Esophagus squamous epithelium (tissue), 5 donors: ENCODE measurements around the gene PAXX. TPM values are rescaled to one million over a fixed set of nuclear protein-coding genes. Genes with fewer than 3 reads are reported as not detected.

Source experiments
- DNase-seq: peaks from one replicate; lab custom pipeline; 2025; lab: John Stamatoyannopoulos, UW
- H3K27ac ChIP-seq, 4 donors: fragments of 200-600 bp; sonication (generic); one replicate each; pipeline ENCODE4 v1.5.1; 2016 to 2019; ENCODE audit warnings: mild to moderate bottlenecking in 1 of 4
- H3K27me3 ChIP-seq, 4 donors: fragments of 200-600 bp; sonication (generic); 1 replicate in 3 of 4; 2 replicates in 1 of 4; pipeline versions ENCODE4 v1.5.1 to v1.6.0; 2017 to 2021; ENCODE audit warnings: antibody characterized with exemption in 1 of 4
- H3K36me3 ChIP-seq, 3 donors: fragments of 200-600 bp; sonication (generic); one replicate each; pipeline ENCODE4 v1.5.1; 2016 to 2019
- H3K4me1 ChIP-seq, 3 donors: fragments of 200-600 bp; sonication (generic); one replicate each; pipeline ENCODE4 v1.5.1; 2017 to 2019
- H3K4me3 ChIP-seq, 4 donors: fragments of 200-600 bp; sonication (generic); 1 replicate in 3 of 4; 2 replicates in 1 of 4; pipeline ENCODE4 v1.5.1; 2016 to 2019; ENCODE audit warnings: mild to moderate bottlenecking in 2 of 4, moderate library complexity in 1 of 4
- H3K9me3 ChIP-seq, 3 donors: fragments of 200-600 bp; sonication (generic); one replicate each; pipeline ENCODE4 v1.5.1; 2016 to 2019
- POLR2A ChIP-seq, 4 donors: fragments of 450-650 bp; IDR thresholded peaks; one replicate each; pipeline ENCODE4 v1.6.1; 2017; ENCODE audit warnings: antibody characterized with exemption in 4 of 4, mild to moderate bottlenecking in 4 of 4, moderate library complexity in 3 of 4
- WGBS, 2 donors: methylation state at CpG; one replicate each; pipeline ENCODE4 v1.1.5; 2018; 5-methylcytosine and 5-hydroxymethylcytosine counted together
- intact Hi-C: fragments of 100-400 bp; cut with DNase I; formaldehyde crosslinking; loops from one replicate; pipeline ENCODE4 v1.15.0; 2022
- total RNA-seq, 4 donors: library from RNA; depleted of rRNA; stranded (reverse); fragments of >200 nt; gene quantifications; one replicate each; pipeline ENCODE4 v1.1.0, GENCODE V29; 2016
- TF ChIP-seq, protein P1 (sequence below), 6 experiments: fragments of 450-650 bp in 4 of 6; fragments of 200-600 bp in 2 of 6; sonication (generic) in 2 of 6; IDR thresholded peaks; one replicate each; pipeline ENCODE4 v1.5.1; 2016 to 2019; ENCODE audit warnings: antibody characterized with exemption in 6 of 6, mild to moderate bottlenecking in 4 of 6, moderate library complexity in 4 of 6
- donor health status: DM: yes; HTN: yes; CAD: no.

The PAXX gene
- total RNA-seq, 4 donors from 2014 or later: 18.3 to 56.3 (median 49.6) TPM

- intact Hi-C loops: no loop called here
Measured at GRCh38 chr9:136964171-136964689, 28.0 kb upstream of the PAXX start.

DNA sequence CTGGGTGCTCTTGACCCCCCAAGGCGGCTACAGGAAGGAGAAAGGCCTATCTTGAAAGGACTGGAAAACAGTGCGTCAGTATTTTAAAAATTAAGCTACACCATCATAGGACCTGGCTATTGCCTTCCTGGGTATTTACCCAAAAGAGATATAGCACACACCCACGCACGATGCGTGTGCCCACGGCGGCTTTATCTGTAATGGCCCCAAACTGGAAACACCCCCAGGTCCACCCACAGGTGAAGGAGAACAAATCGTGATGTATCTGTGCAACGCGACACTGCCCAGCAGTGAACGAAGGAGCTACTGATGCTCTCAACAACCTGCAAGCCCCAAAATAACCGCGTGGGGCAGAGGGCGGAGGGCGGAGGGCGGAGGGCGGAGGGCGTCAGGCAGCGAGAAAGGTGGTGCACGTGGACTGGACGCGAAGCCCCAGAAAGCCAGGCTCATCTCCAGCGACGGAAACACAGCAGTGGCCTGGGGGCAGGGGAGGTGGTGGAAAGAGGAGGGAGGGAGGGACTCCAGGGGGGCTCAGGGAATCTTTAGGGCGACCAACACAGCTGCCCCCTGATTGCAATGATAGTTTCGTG, 27.3 kb upstream of the PAXX start:
- TF ChIP-seq, protein P1, sequence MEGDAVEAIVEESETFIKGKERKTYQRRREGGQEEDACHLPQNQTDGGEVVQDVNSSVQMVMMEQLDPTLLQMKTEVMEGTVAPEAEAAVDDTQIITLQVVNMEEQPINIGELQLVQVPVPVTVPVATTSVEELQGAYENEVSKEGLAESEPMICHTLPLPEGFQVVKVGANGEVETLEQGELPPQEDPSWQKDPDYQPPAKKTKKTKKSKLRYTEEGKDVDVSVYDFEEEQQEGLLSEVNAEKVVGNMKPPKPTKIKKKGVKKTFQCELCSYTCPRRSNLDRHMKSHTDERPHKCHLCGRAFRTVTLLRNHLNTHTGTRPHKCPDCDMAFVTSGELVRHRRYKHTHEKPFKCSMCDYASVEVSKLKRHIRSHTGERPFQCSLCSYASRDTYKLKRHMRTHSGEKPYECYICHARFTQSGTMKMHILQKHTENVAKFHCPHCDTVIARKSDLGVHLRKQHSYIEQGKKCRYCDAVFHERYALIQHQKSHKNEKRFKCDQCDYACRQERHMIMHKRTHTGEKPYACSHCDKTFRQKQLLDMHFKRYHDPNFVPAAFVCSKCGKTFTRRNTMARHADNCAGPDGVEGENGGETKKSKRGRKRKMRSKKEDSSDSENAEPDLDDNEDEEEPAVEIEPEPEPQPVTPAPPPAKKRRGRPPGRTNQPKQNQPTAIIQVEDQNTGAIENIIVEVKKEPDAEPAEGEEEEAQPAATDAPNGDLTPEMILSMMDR (IDR thresholded peaks at IDR 0.05): no peak
- Histone ChIP-seq H3K27ac (no peak overlapping the region), H3K4me1 (peaks cover 23 to 47% (median 23%) of the 10 kb centered on the region in 3 donors), H3K27me3 (peaks cover 0 to 18% (median 0%) of the 10 kb centered on the region in 4 donors), H3K9me3 (no peaks in the 10 kb centered on the region), H3K4me3 (no peak overlapping the region), H3K36me3 (no peaks in the 10 kb centered on the region)
- intact Hi-C loops: no loop called here
- no peak for DNase-seq
- WGBS, 2 donors: 82 to 84% methylated on average over 24 of the region's 26 CpGs

More at GRCh38 chr9:136964171-136964689, 28.0 kb upstream of the PAXX start:
- Histone ChIP-seq H3K36me3 (no peaks in the 10 kb centered on the region), H3K27ac (no peak overlapping the region), H3K4me3 (no peak overlapping the region), H3K9me3 (no peaks in the 10 kb centered on the region), H3K4me1 (peaks cover 23 to 47% (median 23%) of the 10 kb centered on the region in 3 donors), H3K27me3 (peaks cover 0 to 13% (median 0%) of the 10 kb centered on the region in 4 donors)
- no peak for DNase-seq
- WGBS, 2 donors: 59% methylated on average over 7 of the region's 22 CpGs; no CpG with 5 or more reads in 1 of the 2 donors
- TF ChIP-seq POLR2A (IDR thresholded peaks at IDR 0.05): no peak
- TF ChIP-seq, protein P1 (IDR thresholded peaks at IDR 0.05): no peak

DNA sequence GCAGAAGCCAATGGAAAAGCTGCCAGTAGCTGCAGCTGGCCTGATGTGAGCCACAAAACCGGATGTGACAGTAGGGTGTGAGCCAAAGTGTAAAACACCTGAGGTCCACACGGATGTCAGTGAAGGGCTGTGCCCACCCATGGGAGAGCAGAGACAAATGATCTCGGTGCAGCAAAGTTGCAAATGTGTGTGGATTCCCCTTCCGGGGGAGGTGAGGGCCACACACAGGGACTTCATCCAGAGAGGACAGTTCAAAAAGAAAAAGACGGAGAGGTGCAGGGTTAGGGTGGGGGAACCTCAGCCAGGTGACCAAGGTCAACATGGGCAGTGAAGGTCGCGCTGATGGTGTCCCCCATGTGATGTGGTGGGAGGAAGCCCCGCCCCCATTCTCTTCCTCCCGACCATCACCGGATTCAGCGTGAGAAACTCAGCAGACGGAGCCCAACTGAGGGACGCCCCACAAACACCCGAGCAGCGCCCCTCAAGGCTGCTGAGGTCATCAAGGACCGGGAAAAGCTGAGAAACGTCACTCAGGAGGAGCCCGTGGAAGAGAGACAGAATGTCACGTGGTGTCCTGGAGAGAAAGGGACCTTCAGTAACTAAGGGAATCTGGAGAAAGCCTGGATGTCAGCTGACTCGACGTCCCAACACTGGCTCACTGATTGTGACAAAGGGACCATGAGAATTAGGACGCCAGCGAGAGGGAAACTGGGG, 26.3 kb upstream of the PAXX start:
- Histone ChIP-seq H3K4me1 (peaks cover 21 to 44% (median 21%) of the 10 kb centered on the region in 3 donors), H3K4me3 (peak overlapping the region in 1 of 4 donors; percentile 28), H3K36me3 (no peaks in the 10 kb centered on the region), H3K9me3 (no peaks in the 10 kb centered on the region), H3K27ac (no peak overlapping the region), H3K27me3 (peaks cover 0 to 24% (median 0%) of the 10 kb centered on the region in 4 donors)
- DNase-seq: no peak
- intact Hi-C loops: no loop called here
- WGBS, 2 donors: 22 to 27% methylated on average over 18 to 20 of the region's 23 CpGs
- no peak for TF ChIP-seq POLR2A (IDR thresholded peaks at IDR 0.05)
- TF ChIP-seq, protein P1 (IDR thresholded peaks at IDR 0.05): no peak

- no peak for TF ChIP-seq POLR2A (IDR thresholded peaks at IDR 0.05)
- TF ChIP-seq, protein P1 (IDR thresholded peaks at IDR 0.05): no peak
Measured at GRCh38 chr9:136968333-136969127, 23.7 kb upstream of the PAXX start.

More at GRCh38 chr9:136968333-136969127, 23.7 kb upstream of the PAXX start:
- peaks cover 13 to 28% (median 15%) of the 10 kb centered on the region in 3 donors for H3K4me1 ChIP-seq
- peaks cover 0 to 24% (median 0%) of the 10 kb centered on the region in 4 donors for H3K27me3 ChIP-seq
- H3K9me3 ChIP-seq: no peaks in the 10 kb centered on the region
- WGBS, 2 donors: 67 to 87% methylated on average over 3 to 6 of the region's 17 CpGs
- H3K36me3 ChIP-seq: no peaks in the 10 kb centered on the region
- intact Hi-C loops: no loop called here
- DNase-seq: no peak
- no peak overlapping the region for H3K4me3 ChIP-seq
- H3K27ac ChIP-seq: no peak overlapping the region
